Nephron progenitor cell (in vitro differentiated cells): ENCODE measurements around the gene TTLL11.

Experiments
- DNase-seq: peaks from one replicate; pipeline ENCODE4 v3.0.0; 2021
- H3K27ac Mint-ChIP-seq: 2 replicates; pipeline ENCODE4 v1.8.0; 2021; ENCODE audit warnings: mild to moderate bottlenecking, moderate library complexity, mixed read lengths
- H3K27me3 Mint-ChIP-seq: 2 replicates; pipeline ENCODE4 v1.8.0; 2021; ENCODE audit warnings: mild to moderate bottlenecking, low read depth, mixed read lengths; ENCODE audit not compliant: poor library complexity
- H3K36me3 Mint-ChIP-seq: 2 replicates; pipeline ENCODE4 v1.8.0; 2021; ENCODE audit warnings: low read depth, mixed read lengths
- H3K4me1 Mint-ChIP-seq: 2 replicates; pipeline ENCODE4 v1.8.0; 2021; ENCODE audit warnings: mixed read lengths
- H3K4me3 Mint-ChIP-seq: 2 replicates; pipeline ENCODE4 v1.8.0; 2021; ENCODE audit warnings: mild to moderate bottlenecking, moderate library complexity, mixed read lengths
- H3K9me3 Mint-ChIP-seq: 2 replicates; pipeline ENCODE4 v1.8.0; 2021; ENCODE audit warnings: mild to moderate bottlenecking, moderate library complexity, mixed read lengths
- CTCF ChIP-seq: fragments of 200-600 bp; sonication (generic); IDR thresholded peaks from 2 replicates; pipeline ENCODE4 v1.5.0; 2021; ENCODE audit warnings: antibody characterized with exemption

The TTLL11 gene

GRCh38 chr9:121840838-121841760, 252.0 kb downstream of the TTLL11 start:
- Mint-ChIP-seq H3K27me3 (no peaks in the 10 kb centered on the region), H3K36me3 (peaks cover 17% of the 10 kb centered on the region), H3K4me3 (no peak overlapping the region), H3K9me3 (peaks cover 24% of the 10 kb centered on the region), H3K27ac (no peak overlapping the region), H3K4me1 (peaks cover 19% of the 10 kb centered on the region)
- TF ChIP-seq CTCF: no peak
- DNase-seq: no peak

- DNase-seq: no peak
- TF ChIP-seq CTCF: no peak
- Mint-ChIP-seq H3K27me3 (no peaks in the 10 kb centered on the region), H3K4me1 (peaks cover 28% of the 10 kb centered on the region), H3K9me3 (peaks cover 12% of the 10 kb centered on the region), H3K27ac (no peak overlapping the region), H3K4me3 (no peak overlapping the region), H3K36me3 (peaks cover 10% of the 10 kb centered on the region)
Measured at GRCh38 chr9:121839726-121840500, 253.2 kb downstream of the TTLL11 start.

- H3K27ac Mint-ChIP-seq: no peak overlapping the region
- no peak for DNase-seq
- no peak overlapping the region for H3K4me3 Mint-ChIP-seq
- H3K4me1 Mint-ChIP-seq: peaks cover 28% of the 10 kb centered on the region
- H3K9me3 Mint-ChIP-seq: peaks cover 3% of the 10 kb centered on the region
- no peaks in the 10 kb centered on the region for H3K27me3 Mint-ChIP-seq
- H3K36me3 Mint-ChIP-seq: peaks cover 1% of the 10 kb centered on the region
- TF ChIP-seq CTCF: no peak
Measured at GRCh38 chr9:121838746-121839669, 254.1 kb downstream of the TTLL11 start.

GRCh38 chr9:121837113-121837961, 255.8 kb downstream of the TTLL11 start:
- TF ChIP-seq CTCF: no peak
- Mint-ChIP-seq H3K36me3 (no peaks in the 10 kb centered on the region), H3K27ac (no peak overlapping the region), H3K27me3 (no peaks in the 10 kb centered on the region), H3K4me3 (no peak overlapping the region), H3K9me3 (no peaks in the 10 kb centered on the region), H3K4me1 (peaks cover 33% of the 10 kb centered on the region)
- no peak for DNase-seq

GRCh38 chr9:121836366-121836885, 256.7 kb downstream of the TTLL11 start:
- H3K27ac Mint-ChIP-seq: no peak overlapping the region
- no peak overlapping the region for H3K4me3 Mint-ChIP-seq
- H3K36me3 Mint-ChIP-seq: no peaks in the 10 kb centered on the region
- peaks cover 28% of the 10 kb centered on the region for H3K4me1 Mint-ChIP-seq
- no peaks in the 10 kb centered on the region for H3K9me3 Mint-ChIP-seq
- no peak for DNase-seq
- H3K27me3 Mint-ChIP-seq: no peaks in the 10 kb centered on the region
- no peak for TF ChIP-seq CTCF
